IPS-18c (cell line): ENCODE results near the gene TGFB2.

Source experiments
- H3K4me3 ChIP-seq: 2 replicates; pipeline ENCODE4 v1.7.0; 2013; ENCODE audit warnings: low read depth, mild to moderate bottlenecking, low read length, moderate library complexity; ENCODE audit not compliant: insufficient read depth
- H3K9me3 ChIP-seq: one replicate; pipeline ENCODE4 v1.6.1; 2013; ENCODE audit warnings: mild to moderate bottlenecking, low read length, moderate library complexity; ENCODE audit not compliant: control insufficient read depth, insufficient read depth

Gene TGFB2

DNA sequence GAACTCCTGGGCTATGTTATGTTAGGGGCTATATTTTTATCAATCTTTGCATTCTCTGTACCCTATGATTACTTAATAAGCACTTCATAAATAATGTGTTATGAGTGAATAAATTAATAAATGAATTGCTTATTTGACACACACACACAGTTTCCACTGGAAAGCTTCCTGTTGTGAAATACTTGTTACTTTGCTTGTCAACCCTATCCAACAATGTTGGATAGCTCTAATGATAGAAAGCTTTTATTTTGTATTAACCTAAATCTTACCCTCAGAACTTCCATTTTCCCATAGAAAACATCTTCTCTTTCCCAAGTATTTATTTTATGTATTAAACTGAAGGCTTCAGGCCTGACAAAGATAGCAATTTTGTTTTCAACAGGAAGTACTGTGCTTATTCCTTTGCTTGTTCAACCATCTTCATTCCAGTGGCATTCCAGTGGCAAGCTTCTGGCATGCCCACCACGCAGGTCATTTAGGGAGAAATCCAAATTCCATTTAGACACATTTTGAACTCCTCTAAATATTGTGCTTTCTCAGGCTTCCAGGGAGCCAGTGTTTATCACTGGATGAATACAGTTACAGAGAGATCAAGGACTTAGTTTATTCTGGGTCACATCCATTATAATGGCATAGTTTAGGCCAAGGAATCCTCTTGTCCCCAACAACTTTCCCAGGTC is 134.4 kb downstream of the TGFB2 start:
- no peak overlapping the region for H3K4me3 ChIP-seq
- H3K9me3 ChIP-seq, result no peaks in the 10 kb centered on the region

DNA sequence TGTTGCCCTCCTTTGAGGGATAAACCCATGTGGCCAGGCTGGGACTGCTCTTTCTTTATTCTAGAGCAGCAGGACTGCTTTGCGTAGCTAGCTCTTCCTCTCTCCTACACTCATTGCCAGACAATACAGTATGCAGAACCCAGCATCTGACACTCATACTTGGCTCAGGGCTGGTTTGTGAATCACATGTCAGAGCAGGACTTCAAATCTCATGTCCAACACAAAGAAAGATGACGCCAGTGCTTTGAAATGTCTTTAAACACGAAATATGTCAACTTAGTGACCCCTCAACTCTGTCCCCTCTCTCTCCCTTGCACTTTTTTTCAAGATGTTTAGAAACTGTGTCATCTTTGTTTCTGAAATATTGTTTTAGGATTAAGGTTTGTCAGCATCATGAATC is 135.0 kb downstream of the TGFB2 start:
- Histone ChIP-seq H3K4me3 (no peak overlapping the region), H3K9me3 (no peaks in the 10 kb centered on the region)

DNA sequence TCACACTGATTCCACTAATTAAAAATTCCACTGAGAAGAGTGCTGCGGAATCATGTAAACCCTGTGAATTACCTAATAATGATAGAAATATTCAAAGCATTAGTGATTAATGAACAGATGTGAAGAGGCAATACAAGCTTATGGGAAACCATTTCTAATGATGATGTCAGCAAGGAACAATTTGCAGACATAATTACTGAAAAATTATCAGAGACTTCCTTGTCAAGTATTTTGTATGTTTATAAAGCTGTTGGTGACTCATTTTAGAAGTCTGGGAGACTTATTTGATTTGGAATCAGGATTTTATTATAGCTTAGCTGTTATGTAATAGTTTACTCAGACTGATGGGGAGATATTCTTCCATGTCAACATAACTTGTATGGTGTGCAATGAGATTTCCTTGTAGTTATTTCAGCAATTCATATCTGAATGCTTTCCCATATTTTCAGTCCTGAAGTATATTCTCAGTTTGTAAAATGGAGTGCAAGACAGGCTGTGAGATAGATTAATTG is 135.5 kb downstream of the TGFB2 start:
- no peaks in the 10 kb centered on the region for H3K9me3 ChIP-seq
- H3K4me3 ChIP-seq, result no peak overlapping the region

DNA sequence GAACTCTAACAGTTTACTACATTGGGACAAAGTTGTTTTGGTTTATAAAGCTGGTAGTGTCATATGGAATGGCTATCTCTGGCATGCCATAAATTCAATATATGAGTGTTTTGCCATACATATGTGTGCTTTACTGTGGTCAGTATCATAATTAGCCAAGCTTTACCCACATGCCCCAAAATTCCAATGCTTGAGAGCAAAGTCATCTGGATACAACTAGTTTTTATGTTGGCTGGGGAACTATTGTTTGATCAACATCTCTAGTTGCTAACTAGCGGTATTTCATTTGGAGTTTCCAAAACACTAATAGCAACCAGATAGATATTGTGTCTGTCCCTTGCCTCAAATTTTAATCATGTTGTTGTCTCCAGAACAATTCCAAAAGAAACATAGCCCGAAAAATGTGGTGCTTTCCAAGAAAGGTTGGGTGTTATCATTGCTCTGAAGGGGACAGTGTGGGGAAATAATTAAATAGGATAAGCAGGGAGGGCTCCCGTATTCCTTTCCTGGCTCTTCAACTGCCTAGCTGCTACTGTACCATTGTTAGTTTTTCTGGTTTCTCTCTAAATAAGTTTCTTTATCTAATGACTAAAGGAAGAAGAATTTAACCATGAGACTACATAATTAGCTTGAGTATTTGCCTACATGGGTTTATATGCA is 136.1 kb downstream of the TGFB2 start:
- Histone ChIP-seq H3K9me3 (no peaks in the 10 kb centered on the region), H3K4me3 (no peak overlapping the region)

DNA sequence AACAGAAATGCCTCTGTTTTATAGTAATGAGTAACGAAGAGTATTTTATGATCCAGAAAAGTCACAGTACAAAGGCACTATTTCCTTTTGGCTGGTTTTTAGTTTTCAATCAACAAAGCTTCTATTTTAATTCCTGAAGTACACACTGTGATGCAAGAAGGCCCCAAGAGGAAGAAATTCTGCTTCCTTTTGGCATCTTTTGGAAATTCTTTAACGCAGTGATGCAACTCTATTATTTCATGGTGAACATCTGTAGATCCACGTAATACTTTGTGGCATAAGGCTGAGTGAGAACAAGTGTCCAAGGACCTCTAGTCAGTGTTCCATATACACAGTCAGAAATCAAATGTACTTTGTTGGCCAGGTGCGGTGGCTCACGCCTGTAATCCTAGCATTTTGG is 137.5 kb downstream of the TGFB2 start:
- Histone ChIP-seq H3K9me3 (no peaks in the 10 kb centered on the region), H3K4me3 (no peak overlapping the region)

DNA sequence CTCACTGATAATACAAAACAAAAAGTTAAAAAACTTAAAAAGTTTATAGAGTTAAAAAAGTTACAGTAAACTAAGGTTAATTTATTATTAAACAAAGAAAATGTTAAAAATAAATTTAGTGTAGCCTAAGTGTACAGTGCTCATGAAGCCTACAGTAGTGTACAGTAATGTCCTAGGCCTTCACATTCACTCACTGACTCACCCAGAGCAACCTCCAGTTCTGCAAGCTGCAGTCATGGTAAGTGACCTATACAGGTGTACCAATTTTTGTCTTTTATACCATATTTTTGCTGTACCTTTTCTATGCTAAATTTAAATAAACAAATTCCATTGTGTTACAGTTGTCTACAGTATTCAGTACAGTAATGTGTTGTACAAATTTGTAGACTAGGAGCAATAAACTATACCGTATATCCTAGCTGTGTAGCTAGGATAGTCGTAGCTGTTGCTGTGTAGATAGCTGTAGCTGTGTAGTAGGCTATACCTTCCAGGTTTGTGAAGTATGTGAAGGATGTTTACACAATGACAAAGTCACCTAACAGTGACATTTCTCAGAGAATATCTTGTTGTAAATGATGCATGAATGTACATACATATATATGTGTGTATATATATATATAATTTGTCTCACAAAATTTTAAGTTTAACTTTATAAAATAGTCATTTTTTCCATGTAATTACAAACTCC is 140.2 kb downstream of the TGFB2 start:
- no peak overlapping the region for H3K4me3 ChIP-seq

DNA sequence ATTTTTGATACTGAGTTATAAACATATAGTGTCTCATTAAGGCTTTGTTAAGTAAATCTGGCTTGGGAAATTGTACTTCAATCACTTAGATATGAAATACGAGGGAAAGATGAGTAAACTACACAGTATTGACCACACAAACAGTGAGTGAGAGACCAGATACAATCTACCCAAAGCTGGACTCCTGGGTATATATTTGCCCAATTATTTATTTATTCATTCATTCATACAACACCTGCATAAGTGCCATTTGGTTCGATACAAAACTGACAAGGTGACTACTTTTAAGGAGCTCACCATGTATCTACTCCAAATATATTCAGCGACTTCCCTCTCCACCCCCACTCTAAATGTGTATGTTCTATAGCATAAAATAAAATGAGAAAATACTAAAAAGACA is 143.4 kb downstream of the TGFB2 start:
- H3K9me3 ChIP-seq, result no peaks in the 10 kb centered on the region
- no peak overlapping the region for H3K4me3 ChIP-seq

More for the DNA sequence above, 140.2 kb downstream of the TGFB2 start:
- H3K9me3 ChIP-seq, result no peaks in the 10 kb centered on the region

DNA sequence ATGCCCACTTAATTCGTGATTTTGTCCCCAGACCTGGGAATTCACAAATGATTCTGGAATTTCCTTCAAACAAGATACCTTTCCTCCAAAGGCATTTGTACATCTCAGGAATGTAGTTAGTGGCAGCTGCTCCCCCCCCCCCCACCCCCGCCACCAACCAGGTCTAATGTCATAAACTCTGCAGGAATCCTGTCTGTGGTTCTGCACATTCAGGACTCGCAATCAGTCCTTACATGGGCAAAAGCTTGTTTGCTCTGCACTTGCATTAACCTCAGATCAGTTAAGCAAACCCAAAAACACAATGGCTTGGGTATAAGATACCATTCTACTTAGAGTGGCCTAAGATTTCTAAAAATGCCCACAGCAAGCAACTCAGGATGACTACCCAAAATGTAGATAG is 143.8 kb downstream of the TGFB2 start:
- H3K9me3 ChIP-seq, result no peaks in the 10 kb centered on the region

DNA sequence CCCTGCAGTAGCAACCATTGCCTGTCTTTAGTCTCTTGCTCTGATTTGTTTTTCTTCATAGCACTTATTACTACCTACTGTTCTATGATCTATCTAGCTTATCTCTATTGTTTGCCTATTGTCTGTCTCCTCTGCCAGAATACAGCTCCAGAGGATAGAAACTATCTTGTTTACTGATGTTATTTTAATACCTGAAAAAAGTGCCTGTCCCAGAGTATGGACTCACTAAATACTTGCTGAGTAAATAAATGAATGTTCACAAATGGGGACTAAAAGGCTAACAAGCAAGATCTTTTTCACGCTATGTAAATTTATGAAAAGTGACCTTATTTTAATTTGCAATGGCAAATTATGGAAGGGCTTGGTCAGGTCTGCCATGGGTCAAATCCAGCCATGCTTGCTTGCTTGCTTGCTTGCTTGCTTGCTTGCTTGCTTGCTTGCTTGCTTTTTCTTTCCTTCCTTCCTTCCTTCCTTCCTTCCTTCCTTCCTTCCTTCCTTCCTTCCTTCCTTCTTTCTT is 145.3 kb downstream of the TGFB2 start:
- H3K9me3 ChIP-seq, result no peaks in the 10 kb centered on the region
- no peak overlapping the region for H3K4me3 ChIP-seq

More for the DNA sequence above, 143.8 kb downstream of the TGFB2 start:
- no peak overlapping the region for H3K4me3 ChIP-seq

DNA sequence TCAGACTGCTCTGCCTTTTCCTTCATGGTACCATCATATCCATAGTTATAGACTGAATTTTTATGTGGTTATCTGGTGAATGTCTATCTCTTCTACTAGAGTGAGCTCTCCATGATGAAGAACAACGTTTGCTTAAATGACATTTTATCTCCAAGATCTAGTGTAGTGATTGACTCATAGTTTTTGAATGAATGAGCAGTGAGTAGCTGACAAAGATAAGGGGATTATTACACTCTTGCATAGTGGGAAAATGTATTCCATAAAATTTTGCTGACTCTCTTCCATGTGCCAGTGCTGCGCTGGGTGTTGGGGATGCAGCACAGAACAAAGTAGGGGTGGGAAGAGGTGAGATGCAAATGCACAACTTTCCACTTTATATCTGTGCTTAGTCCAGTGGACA is 147.7 kb downstream of the TGFB2 start:
- Histone ChIP-seq H3K9me3 (no peaks in the 10 kb centered on the region), H3K4me3 (no peak overlapping the region)

DNA sequence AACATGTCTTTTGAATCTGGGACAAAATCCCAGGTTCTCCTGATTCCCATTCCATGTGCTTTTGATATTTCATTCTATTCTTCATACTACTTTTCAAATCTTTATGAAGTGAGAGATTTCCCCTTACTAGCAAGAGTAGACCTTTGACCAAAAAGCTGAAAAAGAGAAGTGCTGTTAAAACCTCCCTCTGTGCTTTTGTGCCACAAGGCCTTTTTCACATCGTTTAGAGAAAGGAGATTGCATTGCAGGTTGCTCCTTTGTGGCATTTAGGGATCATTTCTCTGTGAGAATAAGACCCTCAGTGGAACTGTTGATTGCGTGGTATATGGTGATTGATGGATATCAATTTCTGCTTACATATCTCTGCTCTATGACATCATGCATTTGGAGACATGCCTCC is 148.8 kb downstream of the TGFB2 start:
- H3K4me3 ChIP-seq, result no peak overlapping the region
- no peaks in the 10 kb centered on the region for H3K9me3 ChIP-seq
